K562 (cell line): ENCODE results near the gene FBXL12. TPM values are rescaled to one million over a fixed set of nuclear protein-coding genes. Genes with fewer than 3 reads are reported as not detected.
A peak's percentile ranks its signal among the peaks of the same experiment; 100 is the strongest.

Experiments
- ATAC-seq: fragments of 200-7000 bp; cut with Tn5 transposase; 3 replicates; pipeline ENCODE4 v1.9.1; 2020; ENCODE audit warnings: moderate library complexity
- BruUV-seq: library from RNA; stranded (reverse); fragments of 400-500 nt; replicated peaks from 2 replicates; lab custom pipeline; 2021; lab: Mats Ljungman, UMichigan
- CTCF ChIA-PET: fragments of 300-600 bp; formaldehyde crosslinking; extraction: SDS; loops from one replicate; lab custom pipeline; 2021; ENCODE audit warnings: low intra/inter-chr PET ratio; lab: Yijun Ruan, JAX
- POLR2A ChIA-PET: fragments of 300-600, 350-650 bp; sonication (Branson Sonifier 250); formaldehyde crosslinking; extraction: SDS; loops from one replicate; lab custom pipeline; 2021; ENCODE audit warnings: antibody characterized with exemption, inconsistent platforms; lab: Yijun Ruan, JAX
- DNase-seq, 4 experiments: peaks; one replicate each; pipeline versions ENCODE4 v3.0.0 to v3.0.0-alpha.2; 2011 to 2018; ENCODE audit warnings: low spot score in 3 of 4, mixed read lengths in 3 of 4; ENCODE audit errors: extremely low read depth in 1 of 4
- FAIRE-seq: peaks from 2 replicates; lab custom pipeline; 2011; peaks lifted over from hg19 to GRCh38; lab: Jason Lieb, UNC
- H2AFZ ChIP-seq: 2 replicates; pipeline ENCODE4 v1.6.0; 2011; ENCODE audit warnings: low read depth, low read length, control low read depth, inconsistent platforms
- H3K27ac ChIP-seq: fragments of 200-600 bp; 3 replicates; pipeline ENCODE4 v1.8.0; 2011; ENCODE audit warnings: low read depth, mild to moderate bottlenecking, control low read depth, inconsistent platforms, low read length, moderate library complexity, mixed read lengths; ENCODE audit errors: extremely low read depth
- H3K27me3 ChIP-seq, 2 experiments: fragments of 300-600 bp in 1 of 2; 2 replicates in 1 of 2; 3 replicates in 1 of 2; pipeline versions ENCODE4 v1.6.0 to v1.8.0; 2011; ENCODE audit warnings: inconsistent platforms in 2 of 2, low read length in 2 of 2, mild to moderate bottlenecking in 1 of 2, mixed read lengths in 1 of 2, moderate library complexity in 1 of 2; ENCODE audit not compliant: control insufficient read depth in 2 of 2, insufficient read depth in 2 of 2
- H3K36me3 ChIP-seq: fragments of 300-600 bp; 3 replicates; pipeline ENCODE4 v1.8.0; 2011; ENCODE audit warnings: mild to moderate bottlenecking, low read length, inconsistent platforms; ENCODE audit not compliant: control insufficient read depth, insufficient read depth
- H3K4me1 ChIP-seq, 2 experiments: fragments of 200-600 bp in 1 of 2; replicated peaks in 1 of 2; 2 replicates in 1 of 2; 3 replicates in 1 of 2; pipeline versions ENCODE4 v1.5.1 to v1.8.0; 2011; ENCODE audit warnings: inconsistent platforms in 2 of 2, low read length in 2 of 2, mild to moderate bottlenecking in 1 of 2, mixed read lengths in 1 of 2, moderate library complexity in 1 of 2; ENCODE audit not compliant: control insufficient read depth in 2 of 2, insufficient read depth in 2 of 2
- H3K4me2 ChIP-seq: 2 replicates; pipeline ENCODE4 v1.6.1; 2011; ENCODE audit warnings: low read length, control low read depth, inconsistent platforms, mixed read lengths; ENCODE audit not compliant: insufficient read depth
- H3K4me3 ChIP-seq: fragments of 200-600 bp; sonication (generic), shearing (Covaris generic); 2 replicates; pipeline ENCODE4 v1.5.1; 2016; ENCODE audit warnings: control low read depth, inconsistent platforms
- H3K79me2 ChIP-seq: fragments of 200-600 bp; 3 replicates; pipeline ENCODE4 v1.8.0; 2011; ENCODE audit warnings: low read length, inconsistent platforms; ENCODE audit not compliant: control insufficient read depth, insufficient read depth
- H3K9ac ChIP-seq, 2 experiments: 2 replicates each; pipeline versions ENCODE4 v1.6.0 to v1.6.1; 2011; ENCODE audit warnings: low read depth in 2 of 2, low read length in 2 of 2, control low read depth in 1 of 2, inconsistent platforms in 1 of 2, mild to moderate bottlenecking in 1 of 2, mixed read lengths in 1 of 2; ENCODE audit not compliant: insufficient read depth in 1 of 2
- H3K9me1 ChIP-seq: one replicate; pipeline ENCODE4 v1.6.0; 2011; ENCODE audit warnings: inconsistent platforms, mild to moderate bottlenecking, low read length, moderate library complexity; ENCODE audit not compliant: control insufficient read depth, insufficient read depth
- H3K9me3 ChIP-seq: replicated peaks from 2 replicates; pipeline ENCODE4 v1.5.1; 2011; ENCODE audit warnings: low read depth, low read length, inconsistent platforms; ENCODE audit not compliant: control insufficient read depth, insufficient read depth
- H4K20me1 ChIP-seq: replicated peaks from 2 replicates; pipeline ENCODE4 v1.6.1; 2011; ENCODE audit warnings: low read length, inconsistent platforms, mixed read lengths; ENCODE audit not compliant: control insufficient read depth, insufficient read depth
- CXXC5 ChIP-seq: fragments of 250-450 bp; sonication (Bioruptor Pico); IDR thresholded peaks from 2 replicates; pipeline ENCODE4 v1.8.0; 2022; ENCODE audit warnings: inconsistent platforms, mild to moderate bottlenecking, moderate library complexity
- GTF2F1 ChIP-seq: IDR thresholded peaks from 2 replicates; pipeline ENCODE4 v1.6.1; 2011; ENCODE audit warnings: low read depth, low read length, improper control_type of control experiment
- KLF13 ChIP-seq: fragments of 450-650 bp; IDR thresholded peaks from 2 replicates; pipeline ENCODE4 v1.6.1; 2016; ENCODE audit warnings: missing genetic modification characterization, low read depth, mild to moderate bottlenecking, missing compliant biosample characterization, moderate library complexity, borderline replicate concordance
- MTA1 ChIP-seq: fragments of 450-650 bp; IDR thresholded peaks from 2 replicates; pipeline ENCODE4 v1.6.1; 2017; ENCODE audit warnings: borderline replicate concordance
- NCOA6 ChIP-seq: fragments of 450-650 bp; IDR thresholded peaks from 2 replicates; pipeline ENCODE4 v1.6.1; 2017; ENCODE audit warnings: mild to moderate bottlenecking
- NEUROD1 ChIP-seq: fragments of 150-350 bp; IDR thresholded peaks from 2 replicates; pipeline ENCODE4 v1.6.1; 2014; ENCODE audit warnings: borderline replicate concordance, low read length, low read depth; ENCODE audit not compliant: partially characterized antibody
- NFIC ChIP-seq: fragments of 450-650 bp; IDR thresholded peaks from 2 replicates; pipeline ENCODE4 v1.6.1; 2017; ENCODE audit warnings: mild to moderate bottlenecking, inconsistent platforms
- PHF20 ChIP-seq: fragments of 450-650 bp; IDR thresholded peaks from 2 replicates; pipeline ENCODE4 v1.6.1; 2018; ENCODE audit not compliant: partially characterized antibody
- POLR2G ChIP-seq: fragments of 200-400 bp; formaldehyde crosslinking; IDR thresholded peaks from 2 replicates; pipeline ENCODE4 v1.6.1; 2017; ENCODE audit warnings: low read depth, mild to moderate bottlenecking, antibody characterized with exemption, low read length, moderate library complexity
- ZBTB7A ChIP-seq: IDR thresholded peaks from 2 replicates; pipeline ENCODE4 v1.6.1; 2011; ENCODE audit warnings: low read depth, mild to moderate bottlenecking, low read length, moderate library complexity, borderline replicate concordance; ENCODE audit not compliant: control insufficient read depth
- WGBS: fragments of 100-300 bp; shearing (Covaris generic); methylation state at CpG from one replicate; pipeline ENCODE4 v1.1.6; 2016; ENCODE audit warnings: low coverage, mixed read lengths; ENCODE audit not compliant: insufficient coverage; ENCODE audit errors: missing lambda C conversion rate; 5-methylcytosine and 5-hydroxymethylcytosine counted together
- in situ Hi-C: fragments of 300-500 bp; cut with MboI; formaldehyde crosslinking; loops from 4 replicates; pipeline ENCODE4 v1.15.0; 2018; ENCODE audit warnings: inconsistent platforms, mixed read lengths
- intact Hi-C: fragments of 100-400 bp; cut with micrococcal nuclease; formaldehyde crosslinking; loops from 2 replicates; pipeline ENCODE4 v1.14.2; 2022
- polyA plus RNA-seq, 8 experiments: library from polyadenylated mRNA; depleted of rRNA in 4 of 8; stranded (reverse) in 5 of 8; unstranded in 3 of 8; fragments of >200 nt; fragmentation: Nextera tagmentation in 2 of 8; fragmentation: Illumina TruSeq in 1 of 8; extraction: Ambion mirVana in 2 of 8; extraction: Trizol in 1 of 8; gene quantifications; 2 replicates each; pipeline versions ENCODE4 v1.2.1 to v1.2.3, GENCODE V29; 2011 to 2014; ENCODE audit warnings: inconsistent platforms in 1 of 8, missing spikeins in 1 of 8
- total RNA-seq, 7 experiments: library from RNA; depleted of rRNA in 6 of 7; stranded (reverse); fragments of >200 nt in 6 of 7; fragmentation: Illumina TruSeq in 2 of 7; extraction: Trizol in 2 of 7; gene quantifications; 2 replicates each; pipeline versions ENCODE4 v1.2.1 to v1.2.3, GENCODE V29; 2011 to 2021; ENCODE audit warnings: low replicate concordance in 1 of 7
- TF ChIP-seq, protein P1 (sequence below): fragments of 250-450 bp; sonication (Bioruptor Pico); IDR thresholded peaks from 2 replicates; pipeline ENCODE4 v1.9.0; 2021; ENCODE audit warnings: mild to moderate bottlenecking
- TF ChIP-seq, protein P2 (sequence below): fragments of 250-450 bp; sonication (Bioruptor Pico); IDR thresholded peaks from 2 replicates; pipeline ENCODE4 v1.8.0; 2022; ENCODE audit warnings: moderate library complexity, mild to moderate bottlenecking, inconsistent platforms
- TF ChIP-seq, protein P3 (sequence below): sonication (generic); formaldehyde crosslinking; IDR thresholded peaks from 2 replicates; pipeline ENCODE4 v1.8.0; 2023; ENCODE audit warnings: mild to moderate bottlenecking, missing genetic modification reagents
- TF ChIP-seq, protein P4 (sequence below): fragments of 250-450 bp; sonication (Bioruptor Pico); IDR thresholded peaks from 2 replicates; pipeline ENCODE4 v1.8.0; 2021; ENCODE audit warnings: mild to moderate bottlenecking, moderate library complexity

FBXL12 gene
- total and polyA plus RNA-seq, 9 of the 15 experiments (the other 6 are each of a cell fraction or from before 2014, with no cell fraction given): 2.7 to 40.5 (median 26.5) TPM

DNA sequence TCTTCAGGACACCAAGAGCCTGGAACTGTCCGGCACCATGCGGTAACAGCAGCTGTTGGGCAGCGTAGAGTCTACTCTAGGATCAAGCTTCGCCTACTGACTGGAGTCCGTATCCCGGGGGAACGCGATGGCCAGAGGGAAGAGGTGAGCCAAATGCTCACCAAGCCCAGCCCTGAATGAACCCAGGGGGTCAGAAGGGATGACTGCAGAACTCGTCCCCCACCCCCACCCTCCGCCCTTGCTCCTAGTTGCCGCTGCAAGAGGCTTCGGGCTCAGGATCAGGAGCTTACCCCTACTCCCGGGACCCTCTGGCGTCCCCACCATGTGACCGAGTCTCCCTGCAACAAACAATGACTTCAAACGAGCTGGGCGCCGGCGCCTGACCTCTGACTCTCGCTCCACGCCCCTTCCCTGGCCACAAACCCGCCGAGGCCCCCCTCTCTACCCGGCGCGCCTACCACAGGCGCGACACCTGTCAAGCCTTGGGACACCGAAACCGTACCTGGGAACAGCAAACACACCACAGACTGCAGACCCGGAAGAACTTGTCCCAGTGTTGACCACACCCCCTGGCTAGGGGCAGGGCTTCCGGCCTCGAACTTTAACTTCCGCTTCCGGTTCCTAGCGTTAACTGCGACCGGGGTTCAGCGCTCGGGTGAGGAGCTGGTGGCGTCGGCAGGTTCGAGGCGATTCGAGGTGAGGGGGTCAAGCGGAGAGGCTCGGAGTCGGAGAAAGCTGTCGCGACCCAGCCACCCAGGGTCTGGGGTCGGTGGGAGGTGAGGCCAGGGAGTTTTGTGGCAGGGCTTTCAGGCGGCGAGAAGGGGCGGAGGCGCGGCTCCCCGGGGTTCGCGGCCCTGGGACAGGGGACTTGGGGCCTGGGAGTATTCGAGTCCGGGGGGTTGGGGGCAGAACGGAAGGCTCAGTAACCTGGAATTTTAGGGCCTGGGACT, 8.7 kb upstream of the FBXL12 start, which contains the start of gene UBL5:
TSS of gene UBL5 (plus strand) at position 630 of the 950 bp plus-strand sequence. CDS start 420 bp downstream, outside the sequence.
- TSS peak; percentile 85 for BruUV-seq
- intact Hi-C loops (no loop called here), in situ Hi-C loops (no loop called here)
- H3K27me3 ChIP-seq: no peaks in the 10 kb centered on the region
- peak within 1 kb of the TSS; percentile 83 for H2AFZ ChIP-seq
- ChIA-PET CTCF (interaction anchor here (0.6 kb wide), 1 partner anchor 11 kb away, joined by 3 read pairs; no protein-coding TSS in a partner anchor), POLR2A (interaction anchor here (0.5 to 1.6 kb wide), 8 partner anchors 9 to 1698 kb away, joined by 3 to 4 read pairs (median 4); no protein-coding TSS in a partner anchor)
- peaks cover 46% of the 10 kb centered on the region for H3K79me2 ChIP-seq
- H4K20me1 ChIP-seq: no peaks in the 10 kb centered on the region; the same call in 1 of the 2 replicates
- H3K4me3 ChIP-seq: peak within 1 kb of the TSS; percentile 80
- H3K27ac ChIP-seq: peak within 1 kb of the TSS; percentile 66
- peak; percentile 85 to 96 (median 92) for DNase-seq
- peak within 1 kb of the TSS; percentile 90 for H3K4me2 ChIP-seq
- peak within 1 kb of the TSS; percentile 88 to 99 for H3K9ac ChIP-seq
- H3K9me1 ChIP-seq: no peaks in the 10 kb centered on the region
- WGBS: under 1% methylated on average over 54 of the region's 62 CpGs
- H3K9me3 ChIP-seq: no peaks in the 10 kb centered on the region
- H3K36me3 ChIP-seq: peaks cover 31% of the 10 kb centered on the region; the same call in 2 of the 3 replicates
- peak; percentile 98 for ATAC-seq
- FAIRE-seq: peak; percentile 95
- H3K4me1 ChIP-seq: peaks cover 2 to 15% of the 10 kb centered on the region in 2 experiments; a peak in 3 of 5 replicates
- TF ChIP-seq CXXC5 (CRISPR knock-in tag) (peak; percentile 54), NFIC (peak; percentile 28; the same call in 1 of the 2 replicates), ZBTB7A (peak; percentile 52), PHF20 (peak; percentile 94), POLR2G (peak; percentile 95), KLF13 (tag) (peak; percentile 62), NEUROD1 (peak; percentile 15), MTA1 (no peak), NCOA6 (no peak), GTF2F1 (no peak)
- TF ChIP-seq, protein P1, sequence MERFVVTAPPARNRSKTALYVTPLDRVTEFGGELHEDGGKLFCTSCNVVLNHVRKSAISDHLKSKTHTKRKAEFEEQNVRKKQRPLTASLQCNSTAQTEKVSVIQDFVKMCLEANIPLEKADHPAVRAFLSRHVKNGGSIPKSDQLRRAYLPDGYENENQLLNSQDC: no peak
- TF ChIP-seq, protein P2, sequence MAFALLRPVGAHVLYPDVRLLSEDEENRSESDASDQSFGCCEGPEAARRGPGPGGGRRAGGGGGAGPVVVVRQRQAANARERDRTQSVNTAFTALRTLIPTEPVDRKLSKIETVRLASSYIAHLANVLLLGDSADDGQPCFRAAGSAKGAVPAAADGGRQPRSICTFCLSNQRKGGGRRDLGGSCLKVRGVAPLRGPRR (CRISPR knock-in tag): no peak
- TF ChIP-seq, protein P3, sequence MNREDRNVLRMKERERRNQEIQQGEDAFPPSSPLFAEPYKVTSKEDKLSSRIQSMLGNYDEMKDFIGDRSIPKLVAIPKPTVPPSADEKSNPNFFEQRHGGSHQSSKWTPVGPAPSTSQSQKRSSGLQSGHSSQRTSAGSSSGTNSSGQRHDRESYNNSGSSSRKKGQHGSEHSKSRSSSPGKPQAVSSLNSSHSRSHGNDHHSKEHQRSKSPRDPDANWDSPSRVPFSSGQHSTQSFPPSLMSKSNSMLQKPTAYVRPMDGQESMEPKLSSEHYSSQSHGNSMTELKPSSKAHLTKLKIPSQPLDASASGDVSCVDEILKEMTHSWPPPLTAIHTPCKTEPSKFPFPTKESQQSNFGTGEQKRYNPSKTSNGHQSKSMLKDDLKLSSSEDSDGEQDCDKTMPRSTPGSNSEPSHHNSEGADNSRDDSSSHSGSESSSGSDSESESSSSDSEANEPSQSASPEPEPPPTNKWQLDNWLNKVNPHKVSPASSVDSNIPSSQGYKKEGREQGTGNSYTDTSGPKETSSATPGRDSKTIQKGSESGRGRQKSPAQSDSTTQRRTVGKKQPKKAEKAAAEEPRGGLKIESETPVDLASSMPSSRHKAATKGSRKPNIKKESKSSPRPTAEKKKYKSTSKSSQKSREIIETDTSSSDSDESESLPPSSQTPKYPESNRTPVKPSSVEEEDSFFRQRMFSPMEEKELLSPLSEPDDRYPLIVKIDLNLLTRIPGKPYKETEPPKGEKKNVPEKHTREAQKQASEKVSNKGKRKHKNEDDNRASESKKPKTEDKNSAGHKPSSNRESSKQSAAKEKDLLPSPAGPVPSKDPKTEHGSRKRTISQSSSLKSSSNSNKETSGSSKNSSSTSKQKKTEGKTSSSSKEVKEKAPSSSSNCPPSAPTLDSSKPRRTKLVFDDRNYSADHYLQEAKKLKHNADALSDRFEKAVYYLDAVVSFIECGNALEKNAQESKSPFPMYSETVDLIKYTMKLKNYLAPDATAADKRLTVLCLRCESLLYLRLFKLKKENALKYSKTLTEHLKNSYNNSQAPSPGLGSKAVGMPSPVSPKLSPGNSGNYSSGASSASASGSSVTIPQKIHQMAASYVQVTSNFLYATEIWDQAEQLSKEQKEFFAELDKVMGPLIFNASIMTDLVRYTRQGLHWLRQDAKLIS: 0 out of 2 replicates have a peak, but pooled peaks have one; percentile 6
- TF ChIP-seq, protein P4, sequence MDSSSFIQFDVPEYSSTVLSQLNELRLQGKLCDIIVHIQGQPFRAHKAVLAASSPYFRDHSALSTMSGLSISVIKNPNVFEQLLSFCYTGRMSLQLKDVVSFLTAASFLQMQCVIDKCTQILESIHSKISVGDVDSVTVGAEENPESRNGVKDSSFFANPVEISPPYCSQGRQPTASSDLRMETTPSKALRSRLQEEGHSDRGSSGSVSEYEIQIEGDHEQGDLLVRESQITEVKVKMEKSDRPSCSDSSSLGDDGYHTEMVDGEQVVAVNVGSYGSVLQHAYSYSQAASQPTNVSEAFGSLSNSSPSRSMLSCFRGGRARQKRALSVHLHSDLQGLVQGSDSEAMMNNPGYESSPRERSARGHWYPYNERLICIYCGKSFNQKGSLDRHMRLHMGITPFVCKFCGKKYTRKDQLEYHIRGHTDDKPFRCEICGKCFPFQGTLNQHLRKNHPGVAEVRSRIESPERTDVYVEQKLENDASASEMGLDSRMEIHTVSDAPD (CRISPR knock-in tag): no peak
